ENCODE data around the gene PEAR1.

GRCh38 chr1:156930483-156930882 is 37.0 kb downstream of the PEAR1 start:
- TF ChIP-seq CTCF (conservative IDR thresholded peaks at IDR 0.05; ENCODE audit: low read depth, low read length) (no peak), EZH2phosphoT487 (IDR thresholded peaks at IDR 0.05; ENCODE audit: borderline replicate concordance, low read length) (no peak), EZH2 (IDR thresholded peaks at IDR 0.05; ENCODE audit: low read length, unreplicated experiment) (no peak)
